T1000 (cell line): ENCODE results near the gene IGF2.

Experiments used
- DNase-seq: peaks from one replicate; lab custom pipeline; 2025; ENCODE audit warnings: mixed read lengths; lab: John Stamatoyannopoulos, UW

Gene IGF2

DNA sequence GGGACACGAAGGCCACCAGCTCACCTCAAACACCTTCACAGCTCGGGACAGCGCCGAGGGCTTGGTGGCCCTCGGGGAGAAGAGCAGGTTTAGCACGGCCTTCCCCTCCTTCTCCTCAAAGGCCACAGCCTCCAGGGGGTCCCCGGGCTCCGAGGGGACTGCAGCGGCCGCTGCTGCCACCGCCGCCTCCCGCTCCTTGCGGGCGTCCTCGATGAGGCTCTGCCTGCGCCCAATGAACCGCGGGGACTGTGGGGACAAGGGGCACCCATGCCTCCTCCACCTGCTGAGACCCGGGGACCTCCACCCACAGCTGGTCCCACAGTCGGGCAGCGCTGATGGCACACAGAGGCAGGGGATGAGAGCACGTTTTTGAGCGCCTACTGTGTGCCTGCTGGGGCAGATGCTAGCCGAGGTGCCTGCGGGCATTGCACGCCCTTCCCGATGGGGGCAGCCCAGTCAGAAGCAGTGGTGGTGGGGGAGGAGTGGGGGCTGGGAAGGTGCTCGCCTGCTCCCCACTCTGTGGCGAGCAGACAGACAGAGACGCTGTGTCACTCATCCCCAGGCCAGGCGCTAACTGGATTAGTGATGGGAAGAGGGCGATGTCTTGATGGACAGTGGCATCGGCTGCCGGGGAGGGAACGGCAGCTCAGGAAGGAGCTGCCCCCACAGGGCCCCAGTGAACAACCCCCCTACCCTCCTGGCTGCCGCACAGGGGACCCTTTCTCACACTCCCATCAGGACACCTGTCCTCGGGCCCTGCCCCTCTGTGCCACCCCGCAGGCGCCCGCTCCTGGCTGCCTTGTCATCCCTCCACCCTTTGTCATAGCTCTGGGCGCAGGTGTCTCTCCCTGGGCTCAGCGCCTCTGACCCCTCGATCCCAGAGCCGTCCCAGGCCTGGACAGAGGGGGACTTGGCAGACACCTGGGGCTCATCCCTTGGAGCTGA lies 30.7 kb upstream of the IGF2 start:
- DNase-seq, result no peak

DNA sequence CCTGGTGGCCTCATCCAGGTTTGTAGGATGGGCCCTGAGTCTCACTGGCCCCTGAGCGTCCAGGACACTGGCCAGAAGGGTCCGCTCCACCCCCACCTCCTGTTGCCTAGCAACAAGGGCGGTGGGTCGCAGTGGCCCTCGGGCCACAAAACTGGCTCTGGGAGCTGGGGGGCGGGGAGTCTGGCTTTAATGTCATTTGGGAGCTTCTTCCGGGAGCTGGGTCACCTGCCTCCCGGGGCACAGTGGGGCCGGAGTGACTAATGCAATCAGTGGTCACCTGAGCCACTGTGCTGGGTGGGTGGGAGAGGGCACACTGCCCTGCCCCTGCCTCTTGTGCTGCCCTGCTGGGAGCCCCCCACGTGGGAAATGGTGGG lies 29.8 kb upstream of the IGF2 start:
- no peak for DNase-seq

DNA sequence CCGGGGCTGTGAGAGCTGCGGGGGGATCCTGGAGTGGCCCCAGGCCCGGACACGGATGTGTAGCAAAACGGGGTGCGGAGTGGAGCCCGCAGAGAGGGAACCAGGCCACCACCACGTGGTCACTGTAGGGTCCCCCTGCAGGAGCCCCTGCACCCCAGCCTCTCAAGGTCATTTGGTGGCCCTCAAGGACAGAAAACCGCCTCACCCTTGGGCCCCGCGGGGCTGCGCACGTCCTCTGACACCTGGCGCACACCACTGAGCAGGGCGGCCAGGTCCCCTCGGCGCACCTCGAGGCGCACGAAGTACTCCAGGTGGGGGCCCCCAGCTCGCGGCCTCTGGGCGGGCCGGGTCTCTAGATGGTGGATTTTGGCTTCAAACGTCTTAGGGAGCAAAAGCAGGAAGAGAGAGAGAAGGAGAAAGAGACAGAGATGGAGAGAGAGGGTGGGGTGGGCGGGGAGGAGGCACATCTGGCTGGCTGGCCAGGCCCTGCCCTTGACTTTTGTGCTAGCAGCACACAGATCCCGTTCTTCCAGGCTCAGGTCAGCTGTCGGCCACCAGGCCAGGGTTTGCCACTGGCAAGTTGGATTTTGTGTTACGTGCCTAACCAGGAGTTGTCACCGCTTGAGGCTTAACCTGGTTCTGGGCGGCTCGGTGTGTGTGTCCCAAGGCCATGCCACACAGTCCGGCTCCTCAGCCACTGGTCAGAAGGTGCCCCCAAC lies 29.3 kb upstream of the IGF2 start:
- no peak for DNase-seq

DNA sequence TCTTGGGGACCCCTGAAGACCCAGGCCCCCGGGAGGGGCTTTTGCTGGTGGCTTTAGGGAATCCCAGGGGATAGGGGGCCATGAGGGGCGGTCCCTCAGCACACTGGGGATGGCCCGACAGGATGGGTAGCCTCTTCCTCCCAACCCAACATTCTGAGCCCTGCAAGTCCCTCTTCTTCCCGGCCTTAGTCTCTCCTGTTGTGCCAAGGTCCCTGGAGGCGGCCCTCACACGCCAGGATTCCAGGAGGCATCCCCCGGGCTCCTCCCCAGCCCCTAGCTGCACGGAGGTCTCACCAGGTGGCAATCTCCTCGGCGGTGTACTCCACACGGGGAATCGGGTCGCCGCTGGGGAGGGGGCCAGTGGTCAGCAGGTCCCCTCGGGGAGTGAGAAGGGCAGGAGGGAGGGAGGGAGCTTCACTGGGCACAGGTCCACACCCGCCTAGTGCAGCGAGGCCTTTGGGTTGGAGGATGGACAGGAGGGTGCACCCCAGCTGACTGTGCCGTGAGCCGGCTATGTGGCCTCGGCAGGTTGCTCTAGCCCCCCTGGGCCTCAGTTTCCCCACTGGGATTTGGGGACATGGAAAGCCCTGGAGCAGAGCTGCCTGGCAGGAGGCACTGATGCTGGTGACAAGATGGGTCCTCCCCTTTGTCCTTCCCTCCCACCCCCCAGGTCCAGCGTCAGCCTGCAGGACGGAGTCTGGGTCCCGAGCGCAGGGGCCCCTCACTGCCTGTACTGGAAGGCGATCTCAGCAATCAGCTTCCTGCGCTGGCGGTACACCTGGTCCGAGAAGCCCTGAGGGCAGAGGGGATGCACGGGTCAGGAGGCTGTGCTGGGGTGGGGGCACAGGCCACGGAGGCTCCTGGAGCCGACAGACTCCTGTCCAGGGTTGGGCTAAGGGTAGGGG lies 28.2 kb upstream of the IGF2 start:
- no peak for DNase-seq

DNA sequence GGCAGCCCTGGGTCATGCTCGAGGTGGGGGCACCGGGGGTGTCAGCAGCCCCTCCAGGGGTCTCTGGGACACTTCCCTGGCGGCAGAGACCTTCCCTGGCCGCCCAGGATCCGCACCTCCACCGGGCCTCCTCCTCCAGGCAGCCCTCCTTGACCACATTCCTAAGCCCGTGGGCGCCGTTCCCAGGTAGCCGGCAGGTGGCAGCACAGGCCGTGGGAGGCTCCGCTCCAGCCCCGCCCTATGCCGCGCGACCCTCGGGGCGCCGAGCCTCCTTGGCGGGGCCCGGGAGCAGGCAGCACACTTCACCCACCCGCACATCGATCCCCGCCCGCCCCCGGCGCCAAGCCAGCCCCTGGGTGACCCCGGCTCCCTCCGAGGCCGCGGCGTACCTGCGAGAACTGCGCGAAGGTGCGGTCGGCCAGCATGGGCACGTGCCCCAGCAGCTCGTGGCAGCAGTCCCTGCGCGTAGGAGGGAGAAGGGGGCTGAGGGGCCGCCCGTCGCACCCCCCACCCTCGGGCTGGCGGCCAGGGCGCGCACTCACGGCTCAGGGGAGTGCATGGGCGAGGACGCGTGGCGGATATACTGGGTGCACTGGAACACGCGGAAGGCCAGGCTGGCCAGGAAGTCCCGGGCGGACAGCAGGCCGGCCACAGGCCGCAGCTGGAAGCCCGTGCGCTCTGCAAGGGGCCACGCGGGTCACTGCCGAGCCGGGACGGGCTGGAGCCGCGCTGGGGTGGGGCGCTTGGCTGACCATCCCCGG lies 27.1 kb upstream of the IGF2 start:
- DNase-seq, result no peak

DNA sequence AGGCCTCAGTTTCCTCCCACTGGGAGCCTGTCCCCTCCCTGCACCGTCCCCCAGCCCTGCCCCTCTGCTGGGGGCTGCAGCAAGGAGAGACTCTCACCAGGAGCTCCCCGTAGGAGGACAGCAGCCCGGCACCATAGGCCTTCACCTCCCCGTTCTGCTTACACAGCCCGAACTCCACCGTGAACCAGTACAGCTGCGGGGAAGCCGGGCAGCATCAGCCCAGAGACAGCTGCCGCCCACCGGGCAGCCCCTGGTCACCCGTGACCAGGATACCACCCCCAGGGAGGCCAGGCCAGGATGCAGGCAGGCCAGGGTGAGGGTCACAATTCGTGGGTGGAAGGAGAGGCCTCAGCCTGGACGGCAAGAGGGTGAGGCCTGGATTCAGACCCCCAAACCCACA lies 26.4 kb upstream of the IGF2 start:
- DNase-seq, result no peak

DNA sequence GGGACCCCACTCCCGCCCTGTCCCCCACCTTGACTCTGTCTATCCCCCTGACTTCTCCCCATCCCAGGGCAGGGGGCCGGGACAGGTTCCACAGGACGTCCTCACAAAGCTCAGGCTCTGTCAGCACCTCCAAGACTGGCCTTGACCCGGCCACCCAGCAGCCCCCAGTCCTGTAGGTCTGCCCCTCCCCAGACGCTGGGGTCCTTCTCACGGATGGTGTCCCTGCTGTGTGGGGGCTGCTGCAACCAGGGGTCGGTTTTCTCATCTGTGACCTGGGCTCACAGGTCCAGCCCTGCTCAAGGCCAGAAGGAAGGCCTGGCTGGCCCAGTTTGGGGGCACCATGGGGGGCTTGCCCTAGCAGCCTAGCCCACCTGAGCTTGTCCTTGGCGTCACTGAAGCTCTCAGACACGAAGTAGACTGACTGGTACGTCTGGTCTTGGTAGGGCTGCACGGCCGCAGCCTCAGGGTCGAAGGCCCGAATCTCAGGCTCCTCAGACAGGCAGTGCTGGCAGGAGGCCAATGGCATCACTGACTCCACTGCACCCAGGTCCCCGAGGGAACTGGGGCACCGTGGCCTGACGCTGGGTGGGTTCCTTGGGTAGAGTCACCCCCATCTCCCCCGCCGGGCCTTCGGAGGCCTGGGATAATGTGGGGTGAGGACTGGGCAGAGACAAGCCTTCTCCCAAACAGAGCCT lies 25.8 kb upstream of the IGF2 start:
- DNase-seq, result no peak

DNA sequence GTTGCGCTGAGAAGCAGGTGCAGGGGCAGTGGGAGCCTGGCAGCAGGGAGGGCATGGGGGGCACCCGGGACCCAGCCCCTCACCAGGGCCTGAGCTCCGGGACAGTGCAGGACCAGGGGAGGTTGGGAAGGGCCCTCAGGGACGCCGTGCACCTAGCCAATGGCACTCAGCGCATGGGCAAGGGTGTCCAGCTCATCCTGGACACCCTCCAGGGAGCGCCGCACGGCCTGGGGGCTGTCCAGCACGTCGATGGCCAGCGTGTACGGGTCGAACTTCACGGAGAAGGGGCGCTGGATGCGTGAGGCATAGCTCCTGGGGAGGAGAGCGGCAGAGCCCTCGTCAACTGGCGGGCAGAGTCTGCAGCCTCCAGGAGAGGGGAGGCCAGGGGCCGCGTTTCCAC lies 24.9 kb upstream of the IGF2 start:
- DNase-seq, result no peak

DNA sequence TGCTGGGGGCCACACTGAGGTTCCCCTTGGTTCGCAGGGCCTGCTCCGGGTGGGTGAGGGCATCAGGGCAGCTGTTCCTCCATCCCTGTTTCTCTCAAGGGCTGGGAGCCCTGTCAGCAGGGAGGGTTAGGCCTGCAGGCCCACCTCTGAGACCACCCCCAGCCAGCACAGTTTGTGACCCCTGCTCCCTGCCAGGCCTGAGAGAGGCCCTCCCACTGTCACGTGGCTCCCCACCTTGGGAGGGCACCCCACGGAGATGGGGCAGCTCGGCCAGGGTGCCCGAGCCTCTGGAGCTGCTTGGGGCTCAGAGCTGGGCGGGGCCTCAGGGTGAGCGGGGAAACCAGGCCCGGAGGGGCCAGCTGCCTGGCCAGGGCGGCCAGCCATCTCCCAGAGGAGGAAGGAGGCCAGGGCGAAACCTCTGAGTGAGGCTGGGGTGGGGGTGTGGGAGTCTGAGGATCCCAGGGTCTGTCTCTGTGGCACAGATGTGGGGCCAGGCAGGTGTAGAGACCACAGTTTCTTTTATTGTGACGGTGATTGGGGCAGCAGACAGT lies 24.3 kb upstream of the IGF2 start:
- DNase-seq, result no peak

DNA sequence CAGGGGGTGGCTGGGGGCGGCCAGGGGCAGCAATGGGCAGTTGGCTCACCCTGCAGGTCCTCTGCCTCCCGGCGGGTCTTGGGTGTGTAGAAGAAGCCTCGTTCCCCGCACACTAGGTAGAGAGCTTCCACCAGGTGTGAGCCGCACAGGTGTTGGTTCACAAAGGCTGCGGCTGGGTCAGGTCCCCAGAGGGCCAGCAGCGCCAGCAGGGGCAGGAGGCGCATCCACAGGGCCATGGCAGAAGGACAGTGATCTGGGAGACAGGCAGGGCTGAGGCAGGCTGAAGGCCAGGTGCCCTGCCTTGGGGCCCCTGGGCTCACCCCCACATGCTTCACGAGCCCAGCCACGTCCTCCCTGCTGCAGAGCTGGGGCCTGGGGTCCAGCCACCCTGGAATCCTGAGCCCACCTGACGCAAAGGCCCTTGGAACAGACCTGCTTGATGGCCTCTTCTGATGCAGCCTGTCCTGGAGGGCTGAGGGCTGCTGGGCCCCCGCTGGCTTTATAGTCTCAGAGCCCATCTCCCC lies 21.6 kb upstream of the IGF2 start, which contains the start of gene INS:
INS (minus strand) TSS at position 474 of the 524 bp plus-strand sequence; CDS start at position 236, 238 bp downstream.
- DNase-seq, result no peak

DNA sequence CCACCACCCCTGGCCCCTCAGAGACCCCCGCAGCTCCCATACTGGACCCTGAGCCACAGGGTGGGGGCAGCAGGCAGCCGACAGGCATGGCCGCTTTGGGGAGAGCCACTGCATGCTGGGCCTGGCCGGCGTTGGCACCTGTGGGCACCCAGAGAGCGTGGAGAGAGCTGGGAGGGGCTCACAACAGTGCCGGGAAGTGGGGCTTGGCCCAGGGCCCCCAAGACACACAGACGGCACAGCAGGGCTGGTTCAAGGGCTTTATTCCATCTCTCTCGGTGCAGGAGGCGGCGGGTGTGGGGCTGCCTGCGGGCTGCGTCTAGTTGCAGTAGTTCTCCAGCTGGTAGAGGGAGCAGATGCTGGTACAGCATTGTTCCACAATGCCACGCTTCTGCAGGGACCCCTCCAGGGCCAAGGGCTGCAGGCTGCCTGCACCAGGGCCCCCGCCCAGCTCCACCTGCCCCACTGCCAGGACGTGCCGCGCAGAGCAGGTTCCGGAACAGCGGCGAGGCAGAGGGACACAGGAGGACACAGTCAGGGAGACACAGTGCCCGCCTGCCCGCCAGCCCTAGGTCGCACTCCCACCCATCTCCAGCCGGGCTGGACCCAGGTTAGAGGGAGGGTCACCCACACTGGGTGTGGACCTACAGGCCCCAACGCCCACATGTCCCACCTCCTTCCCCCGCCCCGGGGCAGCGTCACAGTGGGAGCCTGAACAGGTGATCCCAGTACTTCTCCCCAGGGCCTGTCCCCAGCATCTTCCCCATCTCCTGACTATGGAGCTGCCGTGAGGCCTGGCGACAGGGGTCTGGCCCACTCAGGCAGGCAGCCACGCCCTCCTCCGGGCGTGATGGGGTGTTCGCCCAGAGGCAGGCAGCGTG lies 20.6 kb upstream of the IGF2 start:
- no peak for DNase-seq

DNA sequence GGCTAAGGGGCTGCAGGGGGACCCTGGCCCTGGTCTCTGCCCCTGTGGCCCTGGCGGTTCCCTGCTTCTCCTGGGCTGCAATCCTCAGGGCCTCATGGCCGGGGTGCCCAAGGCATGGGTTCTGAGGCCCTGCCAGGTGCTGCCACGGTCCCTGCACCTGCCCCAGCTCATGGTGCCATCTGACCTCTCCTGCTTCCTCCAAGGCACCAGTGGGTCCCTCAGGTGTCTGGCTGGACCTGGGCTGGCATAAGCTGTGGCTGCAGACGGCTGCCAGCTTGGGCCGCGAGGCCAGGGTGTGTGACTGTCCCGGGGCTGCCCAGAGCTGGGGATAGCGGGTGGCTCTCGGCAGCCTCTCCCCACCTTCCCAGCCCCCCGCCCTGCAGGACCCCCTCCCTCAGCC lies 19.8 kb upstream of the IGF2 start:
- no peak for DNase-seq

DNA sequence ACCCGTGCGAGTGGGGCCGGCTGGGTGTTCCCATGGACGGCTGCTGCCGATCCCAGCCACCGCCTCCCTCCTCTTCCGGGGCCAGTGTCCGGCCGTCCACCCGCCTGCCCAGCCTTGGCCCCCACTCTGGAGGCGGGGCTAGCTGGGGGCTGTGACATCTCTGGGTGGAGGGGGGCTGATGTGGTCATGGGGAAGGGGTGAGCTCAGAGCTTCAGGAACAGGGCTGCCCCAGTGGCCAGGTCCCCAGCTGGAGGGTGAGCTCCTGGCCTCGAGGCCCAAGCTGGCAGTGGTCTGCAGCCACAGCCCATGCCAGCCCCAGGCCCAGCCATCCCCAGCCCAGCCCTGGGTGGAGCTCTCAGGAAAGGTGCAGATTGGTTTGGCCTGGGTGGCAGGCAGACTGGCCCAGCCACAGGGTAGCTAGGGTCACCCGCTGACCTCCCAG lies 19.1 kb upstream of the IGF2 start:
- no peak for DNase-seq

DNA sequence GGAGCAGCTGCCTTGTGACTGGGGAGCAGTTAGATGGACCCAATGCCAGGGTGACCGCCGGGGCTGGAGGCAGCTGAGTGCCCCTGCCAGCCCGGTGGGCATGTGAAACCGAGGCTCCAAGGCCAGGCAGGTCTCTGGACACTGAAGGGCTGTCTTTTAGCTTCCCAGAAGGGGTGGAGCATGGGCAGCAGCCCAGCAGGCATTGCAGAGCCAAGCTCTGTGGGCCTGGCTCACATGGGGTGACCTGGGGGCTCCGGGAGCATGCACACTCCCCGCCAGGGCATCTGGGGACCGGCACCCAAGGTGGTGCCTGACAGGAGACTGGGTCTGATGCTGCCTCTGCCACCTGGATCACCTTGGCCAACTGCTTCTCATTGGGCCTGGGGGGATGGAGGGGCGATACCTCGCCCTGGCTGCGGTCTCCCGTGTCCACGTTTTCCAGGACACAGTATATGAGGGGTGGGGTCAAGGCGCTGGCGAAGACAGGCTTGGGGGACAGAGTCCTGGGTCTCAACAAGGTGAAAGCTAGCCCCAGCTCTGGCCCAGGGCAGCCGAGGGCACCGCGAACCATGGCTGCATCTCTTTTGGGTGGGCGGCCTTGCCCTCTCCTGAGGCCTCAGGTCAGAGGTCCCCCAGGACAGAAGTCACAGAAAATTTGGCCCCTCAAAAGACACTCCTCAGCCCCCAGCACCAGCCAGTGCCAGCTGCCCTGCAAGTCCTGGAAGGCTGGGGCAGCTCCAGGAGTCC lies 18.3 kb upstream of the IGF2 start:
- DNase-seq, result no peak

DNA sequence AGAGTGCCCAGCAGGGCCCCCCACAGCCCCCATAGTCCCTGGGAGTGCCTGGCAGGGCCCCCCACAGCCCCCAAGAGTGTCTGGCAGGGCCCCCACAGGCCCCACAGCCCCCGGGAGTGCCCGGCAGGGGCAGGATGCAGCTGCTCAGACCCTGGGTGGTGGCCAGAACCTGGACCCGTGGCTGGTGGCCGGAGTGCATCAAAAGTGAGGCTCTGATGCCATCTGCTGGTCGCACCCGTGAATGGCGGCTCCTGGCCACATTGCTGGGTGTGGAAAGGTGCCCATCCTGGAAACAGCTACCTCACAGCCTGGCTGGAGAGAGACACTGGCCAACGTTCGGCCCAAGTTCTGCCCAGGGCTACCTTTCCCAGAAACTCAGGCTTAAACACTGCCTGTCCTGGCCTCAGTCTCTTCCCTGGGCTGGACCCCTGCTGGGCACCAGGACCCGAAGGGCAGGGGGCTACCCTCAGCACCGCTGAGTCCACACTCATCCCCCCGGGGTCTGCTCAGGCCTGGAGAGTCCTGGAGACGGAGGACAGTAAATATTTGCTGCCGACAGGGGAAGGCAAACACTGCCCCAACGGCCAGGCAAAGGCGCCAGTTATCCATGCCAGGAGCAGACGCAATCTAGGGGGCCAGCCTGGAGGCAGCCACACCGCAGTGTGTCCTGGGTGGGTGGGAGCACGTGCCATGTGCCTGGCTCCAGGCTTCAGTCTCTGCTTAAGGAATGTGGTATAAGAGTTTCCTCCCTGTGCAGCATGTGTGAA lies 17.4 kb upstream of the IGF2 start:
- DNase-seq, result no peak

DNA sequence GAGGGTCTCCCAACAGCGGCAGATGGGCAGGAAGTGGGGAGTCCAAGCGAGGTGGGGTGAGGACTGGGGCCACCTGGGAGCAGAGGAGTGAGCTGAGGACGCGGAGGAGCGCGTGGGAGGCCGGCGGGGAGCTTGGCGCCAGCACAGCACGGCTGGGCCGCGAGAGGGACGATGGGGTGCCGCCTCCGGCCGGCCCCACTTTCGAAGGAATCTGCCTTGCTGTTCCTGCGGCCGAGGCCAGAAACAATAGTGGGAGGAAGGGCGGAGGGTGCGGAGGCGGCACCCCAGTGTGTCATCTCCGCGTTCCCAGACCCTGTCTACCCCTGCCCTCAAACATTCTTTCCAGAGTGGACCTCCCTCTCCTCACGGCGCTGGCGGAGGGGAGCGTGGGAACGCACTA lies 16.3 kb upstream of the IGF2 start:
- DNase-seq, result no peak

DNA sequence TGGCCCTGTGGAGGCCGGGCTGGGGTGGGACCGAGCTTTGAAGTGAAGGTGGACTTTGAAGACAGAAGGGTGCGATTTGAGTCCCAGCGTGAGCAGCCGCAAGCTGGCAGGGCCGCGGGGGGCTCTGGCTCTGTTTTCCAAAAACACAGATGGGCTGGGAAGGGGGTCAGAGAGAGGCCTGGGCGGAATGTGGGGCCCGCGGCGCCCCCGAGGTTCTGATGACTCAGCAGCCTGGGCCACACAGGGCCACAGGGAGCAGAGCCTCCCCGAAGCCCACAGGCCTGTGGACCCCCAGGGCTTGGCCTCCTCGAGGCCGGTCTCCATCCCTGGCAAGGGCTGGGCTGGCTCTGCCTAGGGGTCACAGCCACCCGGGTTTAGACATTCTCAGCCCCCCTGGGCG lies 15.7 kb upstream of the IGF2 start:
- DNase-seq, result no peak

DNA sequence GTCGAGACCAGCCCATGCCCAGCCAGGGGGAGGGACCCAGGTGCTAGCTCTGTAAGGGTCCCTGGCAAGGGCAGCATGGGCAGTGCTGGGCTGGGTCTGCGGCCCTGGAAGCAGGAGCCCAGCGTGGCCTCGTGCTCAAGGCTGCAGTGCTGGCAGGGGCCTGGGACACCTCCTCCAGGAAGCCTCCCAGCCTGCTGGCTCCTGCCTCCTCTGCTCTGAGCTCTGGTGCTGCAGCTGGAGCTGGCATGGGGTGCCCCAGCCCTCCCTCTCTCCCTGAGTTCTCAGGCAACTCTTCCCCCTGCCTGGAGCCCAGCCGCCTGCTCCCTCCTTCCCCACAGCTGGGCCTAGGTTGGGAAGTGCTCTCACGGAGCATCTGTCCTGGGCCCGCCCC lies 15.0 kb upstream of the IGF2 start:
- no peak for DNase-seq
